GM12891 (cell line): ENCODE data around the gene NIP7.
A peak's percentile ranks its signal among the peaks of the same experiment; 100 is the strongest.

Experiments
- DNase-seq: peaks from one replicate; pipeline ENCODE4 v3.0.0; 2011; ENCODE audit warnings: low spot score; ENCODE audit not compliant: insufficient read length
- FAIRE-seq: peaks from 2 replicates; lab custom pipeline; 2011; peaks lifted over from hg19 to GRCh38; lab: Jason Lieb, UNC
- PAX5 ChIP-seq: IDR thresholded peaks from 2 replicates; pipeline ENCODE4 v1.6.1; 2011; ENCODE audit warnings: low read length, moderate library complexity, mild to moderate bottlenecking; ENCODE audit not compliant: insufficient read depth, severe bottlenecking
- POLR2A ChIP-seq: IDR thresholded peaks from 2 replicates; pipeline ENCODE4 v1.6.1; 2011; ENCODE audit warnings: low read depth, low read length, control low read depth
- POLR2AphosphoS5 ChIP-seq: IDR thresholded peaks from 2 replicates; pipeline ENCODE4 v1.6.1; 2011; ENCODE audit warnings: low read depth, low read length, control low read depth
- POU2F2 ChIP-seq: IDR thresholded peaks from 2 replicates; pipeline ENCODE4 v1.6.1; 2011; ENCODE audit warnings: low read depth, mild to moderate bottlenecking, control low read depth, low read length, moderate library complexity
- SPI1 ChIP-seq: IDR thresholded peaks from 2 replicates; pipeline ENCODE4 v1.6.1; 2011; ENCODE audit warnings: low read depth, low read length, control low read depth
- TAF1 ChIP-seq: IDR thresholded peaks from 2 replicates; pipeline ENCODE4 v1.6.1; 2011; ENCODE audit warnings: low read depth, low read length, control low read depth

The NIP7 gene

GRCh38 chr16:69325784-69326171 lies 13.8 kb upstream of the NIP7 start:
- DNase-seq (no peak), FAIRE-seq (no peak)
- TF ChIP-seq POLR2A (no peak), TAF1 (no peak), POU2F2 (no peak), POLR2AphosphoS5 (no peak), SPI1 (no peak), PAX5 (no peak)

DNA sequence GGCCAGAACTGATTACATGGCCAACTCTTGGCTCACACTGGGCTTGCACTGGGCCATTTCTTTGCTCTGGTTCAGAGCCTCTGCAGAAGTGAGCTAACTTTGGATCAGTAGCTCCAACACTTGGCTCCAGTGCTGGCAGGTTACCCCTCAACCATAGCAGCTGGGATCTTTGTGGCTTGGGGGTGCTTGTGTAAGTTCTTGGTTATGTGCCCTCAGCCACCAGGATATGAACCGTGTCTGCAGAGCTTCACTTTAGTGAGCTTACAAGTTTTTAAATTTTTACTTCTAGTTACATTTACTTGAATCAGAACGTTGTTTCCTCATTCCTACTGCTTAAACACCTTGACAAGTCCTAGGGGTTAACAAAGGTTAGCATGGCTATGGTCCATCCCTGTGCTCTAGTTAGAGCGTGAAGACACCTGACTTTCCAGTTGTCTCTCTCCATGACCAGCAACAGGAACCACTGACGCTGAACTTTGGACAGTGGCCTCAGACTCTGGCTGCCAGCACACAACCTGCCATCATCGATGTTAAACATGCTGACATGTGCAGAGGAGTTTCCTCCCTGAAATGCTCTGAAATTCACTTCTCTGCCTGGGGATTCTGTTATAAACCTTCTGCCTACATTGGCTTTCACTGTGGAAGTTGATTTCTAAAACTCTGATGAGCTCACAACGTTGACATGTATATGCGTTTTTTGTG lies 13.2 kb upstream of the NIP7 start:
- FAIRE-seq (no peak), DNase-seq (no peak)
- TF ChIP-seq SPI1 (no peak), POLR2A (no peak), POLR2AphosphoS5 (no peak), TAF1 (no peak), PAX5 (no peak), POU2F2 (no peak)

GRCh38 chr16:69327585-69328310 lies 11.8 kb upstream of the NIP7 start:
- TF ChIP-seq POLR2AphosphoS5 (no peak), POU2F2 (no peak), TAF1 (no peak), POLR2A (no peak; the same call in 1 of the 2 replicates), PAX5 (no peak), SPI1 (no peak)
- no peak for FAIRE-seq
- no peak for DNase-seq

GRCh38 chr16:69328854-69329316 lies 10.7 kb upstream of the NIP7 start:
- no peak for DNase-seq
- TF ChIP-seq SPI1: no peak
- TF ChIP-seq PAX5: no peak
- no peak for TF ChIP-seq POLR2AphosphoS5
- no peak for TF ChIP-seq TAF1
- no peak for TF ChIP-seq POU2F2
- TF ChIP-seq POLR2A: no peak
- no peak for FAIRE-seq

- no peak for FAIRE-seq
- TF ChIP-seq POLR2A (peak; percentile 30; the same call in 1 of the 2 replicates), TAF1 (no peak)
- peak; percentile 68 for DNase-seq
Observed at GRCh38 chr16:69329369-69330285, 9.9 kb upstream of the NIP7 start.

DNA sequence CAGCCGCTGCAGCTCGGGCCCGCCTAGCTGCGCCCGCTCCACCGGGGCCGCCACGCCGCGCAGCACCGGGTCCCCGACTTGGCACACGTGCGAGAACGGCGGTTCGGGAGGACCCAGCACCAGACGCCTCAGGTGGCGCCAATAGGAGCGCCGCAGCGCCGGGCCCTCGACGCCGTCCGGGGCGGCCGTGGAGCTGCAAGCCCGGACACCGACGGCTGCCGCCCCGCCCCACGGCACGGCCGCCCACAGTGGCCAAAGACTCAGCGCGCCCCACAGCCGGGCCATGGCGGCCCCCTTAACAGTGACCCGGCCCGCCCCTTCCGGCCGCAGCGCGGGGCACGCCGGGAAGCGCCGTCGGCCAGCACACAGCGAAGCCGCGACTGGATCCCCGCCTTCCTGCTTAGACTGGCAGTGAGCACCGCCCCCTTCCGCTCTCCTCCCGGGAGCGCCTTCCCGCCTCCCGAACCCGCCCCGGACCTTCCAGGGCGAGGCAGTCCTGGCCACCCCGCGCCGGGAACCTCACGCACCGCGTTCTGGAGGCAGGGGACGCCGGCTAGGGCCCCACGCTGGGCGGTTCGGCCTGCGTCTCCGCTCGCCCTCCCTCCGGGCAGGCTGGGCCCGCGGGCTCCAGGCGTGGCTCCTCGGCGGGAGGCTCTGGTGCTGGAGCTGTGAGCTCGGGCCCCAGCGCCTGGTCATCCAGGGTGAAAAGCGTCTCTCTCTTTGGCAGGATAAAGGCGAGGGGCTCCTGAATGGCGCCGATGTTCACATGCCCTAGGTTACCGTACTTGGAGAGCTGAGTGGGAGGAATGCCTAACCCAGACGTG lies 9.1 kb upstream of the NIP7 start, which contains the start of gene PDF:
TSS of gene PDF (minus strand) at position 303 of the 824 bp plus-strand sequence. CDS start at position 285, 18 bp downstream.
- peak; percentile 96 for FAIRE-seq
- TF ChIP-seq POLR2A: peak; percentile 75
- peak; percentile 86 for TF ChIP-seq POLR2AphosphoS5
- TF ChIP-seq POU2F2: peak; percentile 22; the same call in 1 of the 2 replicates
- no peak for TF ChIP-seq TAF1
- 0 out of 2 replicates have a peak, but pooled peaks have one; percentile 21 for TF ChIP-seq SPI1
- TF ChIP-seq PAX5: no peak
- DNase-seq: peak; percentile 94

DNA sequence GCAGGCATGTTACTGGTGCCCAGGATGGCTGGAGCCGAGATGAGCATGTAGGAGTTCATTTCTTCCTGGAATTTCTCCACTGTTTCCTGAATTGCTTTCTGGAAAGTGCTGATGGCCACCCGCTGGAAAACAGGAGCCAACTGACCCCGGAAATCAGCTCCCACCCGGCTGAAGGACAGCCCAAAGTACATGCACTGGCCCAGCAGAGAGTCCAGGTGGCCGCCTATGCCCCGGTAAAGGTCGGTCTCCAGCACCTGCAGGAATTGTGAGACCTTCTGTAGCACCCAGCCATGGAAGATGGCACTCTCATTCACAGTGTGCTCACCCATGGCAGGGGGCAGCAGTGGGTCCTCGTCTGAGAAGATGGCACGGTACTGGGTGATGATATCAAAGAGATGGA lies 4.9 kb upstream of the NIP7 start:
- FAIRE-seq (no peak), DNase-seq (no peak)
- TF ChIP-seq SPI1: no peak

DNA sequence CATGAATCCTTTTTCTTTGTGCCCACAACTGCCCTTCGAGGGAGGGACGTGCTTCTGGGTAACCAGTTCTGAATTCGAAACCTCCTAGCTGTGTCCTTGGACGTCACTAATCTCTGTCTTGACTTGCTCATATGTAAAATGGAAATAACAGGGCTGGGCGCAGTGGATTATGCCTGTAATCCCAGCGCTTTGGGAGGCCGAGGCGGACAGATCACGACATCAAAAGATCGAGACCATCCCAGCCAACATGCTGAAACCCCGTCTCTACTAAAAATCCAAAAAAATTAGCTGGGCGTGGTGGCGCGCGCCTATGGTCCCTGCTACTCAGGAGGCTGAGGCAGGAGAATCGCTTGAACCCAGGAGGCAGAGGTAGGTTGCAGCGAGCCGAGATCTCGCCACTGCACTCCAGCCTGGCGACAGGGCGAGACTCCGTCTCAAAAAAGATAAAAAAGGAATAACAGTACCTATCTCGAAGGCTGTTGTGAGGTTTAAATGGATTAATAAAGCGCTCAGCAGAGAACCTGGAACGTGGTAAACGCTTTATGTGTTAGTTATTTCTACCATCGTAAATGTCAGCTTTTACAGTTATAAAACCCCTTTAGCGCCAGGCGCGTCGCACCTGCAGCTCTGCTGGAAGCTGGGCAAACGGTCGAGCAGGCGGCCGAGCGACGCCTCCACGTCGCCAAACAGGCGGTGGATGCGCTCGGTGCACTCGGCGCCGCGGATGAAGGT lies 849 bp upstream of the NIP7 start:
- no peak for FAIRE-seq
- DNase-seq: no peak
- no peak for TF ChIP-seq SPI1
- TF ChIP-seq PAX5: peak; percentile 56
